SU-DHL-6 (cell line): Measurements from ENCODE around the gene BCS1L.

Source experiments
- H2AFZ ChIP-seq: fragments of 200-600 bp; sonication (generic); 2 replicates; pipeline ENCODE4 v1.6.1; 2014; ENCODE audit warnings: low read depth, mild to moderate bottlenecking, moderate library complexity, mixed read lengths, antibody characterized with exemption, low read length; ENCODE audit not compliant: severe bottlenecking
- H3F3A ChIP-seq: fragments of 200-600 bp; shearing (Covaris generic); 2 replicates; pipeline ENCODE4 v1.6.0; 2016; ENCODE audit warnings: antibody characterized with exemption, mild to moderate bottlenecking; ENCODE audit not compliant: insufficient read depth
- H3K27ac ChIP-seq: fragments of 200-600 bp; sonication (generic); 2 replicates; pipeline ENCODE4 v1.5.1; 2016; ENCODE audit warnings: low read depth, mild to moderate bottlenecking, low read length, moderate library complexity, mixed read lengths
- H3K27me3 ChIP-seq: fragments of 200-600 bp; sonication (generic), shearing (Covaris generic); 2 replicates; pipeline ENCODE4 v1.6.0; 2014; ENCODE audit warnings: mild to moderate bottlenecking, low read length
- H3K36me3 ChIP-seq: fragments of 200-600 bp; sonication (generic); 2 replicates; pipeline ENCODE4 v1.6.1; 2014; ENCODE audit warnings: mild to moderate bottlenecking, low read length, mixed read lengths
- H3K4me2 ChIP-seq: fragments of 300-600, 200-600 bp; shearing (Covaris generic), sonication (generic); 2 replicates; pipeline ENCODE4 v1.6.0; 2014; ENCODE audit warnings: low read length, low read depth, mild to moderate bottlenecking; ENCODE audit not compliant: poor library complexity, severe bottlenecking
- H3K4me3 ChIP-seq: fragments of 200-600 bp; sonication (generic); 2 replicates; pipeline ENCODE4 v1.5.1; 2014; ENCODE audit warnings: antibody characterized with exemption, low read length, mild to moderate bottlenecking, mixed read lengths; ENCODE audit not compliant: insufficient read depth, poor library complexity, severe bottlenecking
- H3K79me2 ChIP-seq: fragments of 200-600 bp; sonication (generic); 2 replicates; pipeline ENCODE4 v1.6.1; 2014; ENCODE audit warnings: mild to moderate bottlenecking, low read length, moderate library complexity; ENCODE audit not compliant: insufficient read depth
- H3K9ac ChIP-seq: fragments of 200-600 bp; sonication (generic); 2 replicates; pipeline ENCODE4 v1.7.0; 2014; ENCODE audit warnings: mild to moderate bottlenecking, low read length
- H3K9me2 ChIP-seq: fragments of 200-600 bp; sonication (generic); replicated peaks from 2 replicates; pipeline ENCODE4 v1.6.1; 2014; ENCODE audit warnings: low read length; ENCODE audit not compliant: insufficient read depth
- H3K9me3 ChIP-seq: fragments of 200-600 bp; sonication (generic); 2 replicates; pipeline ENCODE4 v1.6.1; 2014; ENCODE audit warnings: low read length, mixed read lengths; ENCODE audit not compliant: insufficient read depth
- H4K20me1 ChIP-seq: fragments of 200-600 bp; sonication (generic); 2 replicates; pipeline ENCODE4 v1.6.1; 2014; ENCODE audit warnings: low read depth, mild to moderate bottlenecking, antibody characterized with exemption, low read length, moderate library complexity, mixed read lengths
- CTCF ChIP-seq: fragments of 200-600 bp; sonication (generic); IDR thresholded peaks from one replicate; pipeline ENCODE4 v1.5.1; 2017; ENCODE audit warnings: antibody characterized with exemption, mild to moderate bottlenecking, low read length, moderate library complexity; ENCODE audit not compliant: insufficient read depth, poor library complexity, severe bottlenecking
- EZH2phosphoT487 ChIP-seq: fragments of 200-600 bp; sonication (generic), shearing (Covaris generic); conservative IDR thresholded peaks from 2 replicates; pipeline ENCODE4 v1.6.1; 2018; ENCODE audit warnings: mild to moderate bottlenecking, antibody characterized with exemption, low read length, moderate library complexity, mixed read lengths

BCS1L gene

DNA sequence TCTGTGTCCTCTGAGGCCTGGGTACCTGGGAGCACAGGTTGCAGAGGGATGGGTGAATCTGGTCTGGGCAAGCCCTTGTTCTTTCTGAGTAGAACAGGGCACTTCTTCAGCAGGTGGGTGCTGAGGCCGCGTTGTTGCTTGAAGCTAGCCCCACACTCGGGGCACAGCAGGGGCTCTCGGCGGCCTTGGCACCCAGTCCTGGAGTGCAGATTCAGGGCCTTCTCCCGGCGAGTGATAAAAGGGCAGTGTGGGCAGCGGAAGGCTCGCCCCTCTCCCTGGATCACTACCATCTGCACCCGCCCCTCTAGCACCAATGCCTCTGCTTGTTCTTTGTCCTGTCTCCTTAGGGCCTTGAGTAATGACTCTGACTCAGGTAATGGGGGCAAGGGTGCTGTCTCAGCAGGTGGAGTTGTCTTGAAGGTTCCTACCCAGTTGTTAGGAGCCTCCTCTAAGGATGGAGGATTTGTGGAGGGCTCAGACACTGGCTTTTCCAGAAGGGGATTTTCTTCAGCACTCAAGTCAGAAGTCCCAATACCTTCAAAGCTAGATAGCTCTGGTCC lies 15.7 kb upstream of the BCS1L start:
- Histone ChIP-seq H3K36me3 (peaks cover 19% of the 10 kb centered on the region; the same call in 1 of the 2 replicates), H3K27me3 (no peaks in the 10 kb centered on the region), H4K20me1 (peaks cover 4% of the 10 kb centered on the region; the same call in 1 of the 2 replicates), H3K79me2 (peaks cover 9% of the 10 kb centered on the region; the same call in 1 of the 2 replicates), H3K4me2 (no peak overlapping the region), H3K9ac (no peak overlapping the region), H3K27ac (no peak overlapping the region), H2AFZ (no peak overlapping the region), H3K9me3 (no peaks in the 10 kb centered on the region), H3K9me2 (no peaks in the 10 kb centered on the region), H3K4me3 (no peak overlapping the region), H3F3A (0 out of 2 replicates have a peak, but pooled peaks cover 4% of the 10 kb centered on the region)
- TF ChIP-seq EZH2phosphoT487 (no peak), CTCF (no peak)

- Histone ChIP-seq H3K9ac (no peak overlapping the region), H3K9me2 (no peaks in the 10 kb centered on the region)
Observed at GRCh38 chr2:218644721-218645120, 14.8 kb upstream of the BCS1L start.

DNA sequence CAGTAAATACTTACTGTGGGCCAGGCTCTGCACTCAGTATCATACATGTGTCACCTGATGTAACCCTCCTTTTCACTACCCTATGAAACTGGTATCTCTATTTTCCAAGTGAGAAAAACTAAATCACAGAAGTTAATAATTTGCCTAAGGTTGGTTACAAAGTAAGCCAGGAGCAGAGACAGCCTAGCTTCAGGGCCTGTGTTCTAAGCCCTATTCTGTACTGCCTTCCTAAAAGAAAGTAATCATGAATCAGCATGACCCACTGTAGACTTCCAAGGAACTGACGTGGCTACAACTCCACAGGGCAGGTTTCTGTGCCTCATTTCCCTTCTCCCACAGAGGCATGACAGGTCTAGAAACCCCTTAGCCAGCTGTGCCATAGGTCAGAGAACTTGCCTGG lies 14.4 kb upstream of the BCS1L start:
- H3K79me2 ChIP-seq, result peaks cover 9% of the 10 kb centered on the region; the same call in 1 of the 2 replicates
- H3F3A ChIP-seq, result peaks cover 6% of the 10 kb centered on the region; the same call in 1 of the 2 replicates
- no peaks in the 10 kb centered on the region for H3K9me2 ChIP-seq
- no peak overlapping the region for H3K27ac ChIP-seq
- H3K4me2 ChIP-seq, result no peak overlapping the region
- no peak for TF ChIP-seq EZH2phosphoT487
- TF ChIP-seq CTCF, result no peak
- no peaks in the 10 kb centered on the region for H3K9me3 ChIP-seq
- H2AFZ ChIP-seq, result no peak overlapping the region
- H3K9ac ChIP-seq, result no peak overlapping the region
- peaks cover 19% of the 10 kb centered on the region; the same call in 1 of the 2 replicates for H3K36me3 ChIP-seq
- H3K27me3 ChIP-seq, result no peaks in the 10 kb centered on the region
- H4K20me1 ChIP-seq, result peaks cover 4% of the 10 kb centered on the region; the same call in 1 of the 2 replicates
- no peak overlapping the region for H3K4me3 ChIP-seq

More at GRCh38 chr2:218644721-218645120, 14.8 kb upstream of the BCS1L start:
- Histone ChIP-seq H3K9me3 (no peaks in the 10 kb centered on the region), H3F3A (0 out of 2 replicates have a peak, but pooled peaks cover 4% of the 10 kb centered on the region), H3K4me3 (no peak overlapping the region), H3K27me3 (no peaks in the 10 kb centered on the region), H4K20me1 (peaks cover 4% of the 10 kb centered on the region; the same call in 1 of the 2 replicates), H3K79me2 (peaks cover 9% of the 10 kb centered on the region; the same call in 1 of the 2 replicates), H3K4me2 (no peak overlapping the region), H3K36me3 (peaks cover 19% of the 10 kb centered on the region; the same call in 1 of the 2 replicates), H3K27ac (no peak overlapping the region), H2AFZ (no peak overlapping the region)
- TF ChIP-seq EZH2phosphoT487, result no peak
- TF ChIP-seq CTCF, result no peak
